Stimulated activated CD4-positive, alpha-beta T cell treated with anti-CD3 and anti-CD28 coated beads, Interleukin-2, amount 100 ng/mL, for 24 hours (primary cell): ENCODE results near the gene CENPT.

ENCODE experiments used
- DNase-seq, 2 donors: peaks; one replicate each; pipeline ENCODE4 v3.0.0-alpha.2; 2020

The CENPT gene

GRCh38 chr16:67806428-67807147 is 40.9 kb downstream of the CENPT start, which contains the start of the genes RANBP10 and TSNAXIP1:
RANBP10 (minus strand) TSS chr16:67806560; CDS start chr16:67806536, 24 bp downstream.
TSNAXIP1 (plus strand) TSS chr16:67806889; CDS start chr16:67807150, 261 bp downstream.
- peak; percentile 95 for DNase-seq

- peak in 1 of 2 donors; percentile 26 for DNase-seq
Measured at GRCh38 chr16:67805718-67806427, 41.6 kb downstream of the CENPT start.

- DNase-seq = no peak
Measured at GRCh38 chr16:67804853-67805542, 42.5 kb downstream of the CENPT start.

- DNase-seq = no peak
Measured at GRCh38 chr16:67803894-67804293, 43.6 kb downstream of the CENPT start.

- DNase-seq = peak in 1 of 2 donors; percentile 24
Measured at GRCh38 chr16:67801883-67802282, 45.6 kb downstream of the CENPT start.

GRCh38 chr16:67801241-67801640 is 46.3 kb downstream of the CENPT start:
- DNase-seq = no peak

- no peak for DNase-seq
Measured at GRCh38 chr16:67800338-67800926, 47.1 kb downstream of the CENPT start.

- no peak for DNase-seq
Measured at GRCh38 chr16:67796099-67796718, 51.3 kb downstream of the CENPT start.

- no peak for DNase-seq
Measured at GRCh38 chr16:67790071-67790470, 57.4 kb downstream of the CENPT start.

GRCh38 chr16:67786491-67786890 is 61.0 kb downstream of the CENPT start:
- no peak for DNase-seq

- no peak for DNase-seq
Measured at GRCh38 chr16:67783353-67783725, 64.2 kb downstream of the CENPT start.

GRCh38 chr16:67782567-67783352 is 64.7 kb downstream of the CENPT start:
- DNase-seq = no peak

- DNase-seq = no peak
Measured at GRCh38 chr16:67781565-67781921, 66.0 kb downstream of the CENPT start.

- no peak for DNase-seq
Measured at GRCh38 chr16:67780847-67781564, 66.5 kb downstream of the CENPT start.

GRCh38 chr16:67779256-67780014 is 68.1 kb downstream of the CENPT start:
- DNase-seq = no peak
